Measurements from ENCODE around the gene SLC7A1.

The SLC7A1 gene

GRCh38 chr13:29561918-29562317 is 33.6 kb downstream of the SLC7A1 start:
- no peak for DNase-seq (ENCODE audit: low read depth in 2 of 2)

DNA sequence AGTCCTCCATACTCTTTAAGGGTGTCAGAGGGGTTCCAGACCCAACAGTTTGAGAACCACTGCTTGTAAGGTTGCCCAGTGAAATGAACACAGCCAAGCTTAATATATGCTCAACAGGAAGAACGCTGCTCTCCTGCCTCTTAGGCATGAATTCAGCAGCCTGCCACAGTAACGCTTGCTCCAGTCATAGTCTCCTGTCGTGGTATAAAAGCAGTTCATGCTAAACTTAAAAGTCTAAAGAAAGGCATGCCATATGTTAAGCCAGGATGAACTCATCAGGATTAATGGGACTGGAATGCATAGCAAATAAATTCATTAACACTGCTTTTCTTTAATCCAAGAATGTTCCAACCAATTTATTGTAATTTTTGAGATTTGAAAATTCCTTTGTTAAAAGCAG is 38.7 kb downstream of the SLC7A1 start:
- DNase-seq (ENCODE audit: low read depth in 2 of 2) = no peak

DNA sequence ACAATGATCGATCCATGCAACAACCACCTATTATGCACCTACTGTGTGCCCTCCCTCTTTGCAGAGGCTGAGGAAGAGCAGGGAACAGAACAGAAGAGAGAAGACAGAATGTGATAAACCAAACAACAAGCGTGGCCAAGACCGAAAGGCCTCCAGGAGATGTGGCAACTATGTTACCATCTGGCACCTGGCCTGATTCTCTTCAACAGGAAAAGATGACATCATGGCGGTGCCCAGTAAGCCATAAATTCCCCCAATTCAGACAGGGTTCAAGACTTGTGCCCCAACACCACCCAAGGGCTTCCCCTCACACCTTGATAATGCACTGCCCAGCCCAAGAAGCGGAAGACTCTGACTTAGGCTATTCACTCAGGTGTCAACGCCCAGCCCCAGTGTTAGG is 44.3 kb downstream of the SLC7A1 start:
- no peak for DNase-seq (ENCODE audit: low read depth in 2 of 2)

DNA sequence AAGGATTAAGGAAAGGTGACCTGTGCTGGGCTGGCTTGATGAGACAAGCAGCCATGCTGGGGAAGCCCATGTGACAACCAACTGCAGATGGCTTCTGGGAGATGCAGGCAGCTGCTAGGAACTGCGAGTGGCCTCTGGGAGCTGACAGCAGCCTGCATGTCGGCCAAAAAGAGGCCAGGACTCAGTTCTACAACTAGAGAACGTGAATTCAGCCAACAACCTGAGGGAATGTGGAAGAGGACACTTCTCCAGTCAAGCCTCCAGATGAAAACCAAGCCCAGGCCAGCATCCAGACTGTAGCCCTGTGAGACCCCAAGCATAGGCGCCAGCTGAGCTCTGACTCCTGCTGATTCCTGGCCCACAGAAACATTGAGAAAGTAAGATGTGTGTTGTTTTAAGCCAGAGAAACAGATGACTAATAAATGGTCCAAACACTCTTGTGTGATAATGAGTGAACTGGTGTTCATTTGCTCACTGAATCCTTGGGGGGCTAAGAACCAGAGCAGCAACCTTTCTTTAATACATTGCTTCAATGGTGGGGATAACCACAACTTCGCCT is 45.0 kb downstream of the SLC7A1 start:
- no peak for DNase-seq (ENCODE audit: low read depth in 2 of 2)

DNA sequence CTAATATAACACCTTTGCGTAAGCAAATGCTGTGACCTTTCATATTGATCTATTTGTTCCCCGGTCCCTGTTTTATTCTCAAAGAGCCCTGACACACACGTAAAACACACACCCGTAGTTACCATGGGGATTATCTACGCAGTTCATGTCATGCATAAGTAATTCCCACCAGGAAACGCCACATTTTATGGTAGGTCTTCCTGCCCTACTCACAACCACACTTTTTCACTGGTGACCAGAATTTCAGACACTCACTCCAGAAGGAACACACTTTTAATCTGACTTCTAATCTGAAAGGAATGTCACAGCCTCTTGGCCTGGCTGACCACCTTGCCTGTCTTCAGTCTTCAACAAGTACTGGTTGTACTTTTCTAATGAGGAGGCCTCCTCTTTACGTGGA is 46.8 kb downstream of the SLC7A1 start:
- no peak for DNase-seq (ENCODE audit: low read depth in 2 of 2)

DNA sequence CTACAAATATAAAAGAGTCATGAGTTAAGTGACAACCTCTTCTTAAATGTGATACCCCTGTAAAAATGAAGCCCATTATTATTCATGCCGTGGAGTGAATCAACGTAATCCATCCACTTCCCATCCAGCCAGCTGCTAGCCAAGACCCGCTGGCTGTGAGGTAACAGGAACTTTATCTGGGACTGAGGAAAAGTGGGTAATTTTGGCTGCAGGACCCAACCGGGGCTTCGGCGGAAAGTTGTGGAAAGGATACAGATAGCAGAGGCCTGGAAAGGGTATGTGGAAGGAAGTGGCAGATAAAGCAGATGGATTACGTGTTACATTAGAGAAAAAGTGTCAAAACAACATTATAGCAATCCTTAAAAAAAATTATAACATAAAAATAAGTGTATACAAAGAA is 48.3 kb downstream of the SLC7A1 start:
- DNase-seq (ENCODE audit: low read depth in 2 of 2) = no peak

DNA sequence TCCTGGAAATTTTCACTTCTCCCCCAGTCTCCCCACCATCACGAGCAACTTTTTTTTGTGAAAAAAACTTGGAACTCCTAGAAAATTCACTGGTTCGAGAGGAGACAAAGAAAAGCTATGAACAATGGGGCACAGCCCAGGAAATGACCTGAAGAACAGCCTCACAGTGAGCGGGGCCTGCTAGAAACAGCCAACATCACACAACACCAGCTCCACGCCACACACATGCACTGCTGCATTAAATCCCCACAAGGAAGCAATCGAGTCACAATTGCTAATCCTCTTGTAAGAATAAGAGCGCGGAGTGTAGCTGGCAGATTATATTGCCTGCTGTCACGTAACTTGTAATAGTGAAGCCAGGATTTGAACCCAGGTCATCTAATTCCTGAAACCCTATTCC is 48.8 kb downstream of the SLC7A1 start:
- no peak for DNase-seq (ENCODE audit: low read depth in 2 of 2)

DNA sequence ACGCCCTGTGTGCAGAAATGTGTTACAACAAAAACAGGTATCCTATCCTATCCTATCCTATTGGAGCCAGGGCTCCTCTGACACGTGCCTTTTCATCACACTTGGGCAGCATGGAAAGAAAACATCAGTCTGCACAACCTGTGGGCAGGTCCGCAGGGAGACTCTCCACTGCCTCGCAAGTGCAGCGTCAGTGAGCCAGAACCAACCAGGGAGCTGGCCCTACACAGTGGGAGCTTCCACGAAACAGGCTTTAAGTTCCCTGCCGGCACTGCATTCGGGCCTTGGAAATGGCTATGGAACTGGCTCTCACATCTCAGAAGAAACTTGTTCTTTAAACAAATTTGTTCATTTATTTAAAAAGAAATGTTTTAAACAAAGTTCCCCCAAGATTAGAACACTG is 49.5 kb downstream of the SLC7A1 start:
- DNase-seq (ENCODE audit: low read depth in 2 of 2) = no peak

DNA sequence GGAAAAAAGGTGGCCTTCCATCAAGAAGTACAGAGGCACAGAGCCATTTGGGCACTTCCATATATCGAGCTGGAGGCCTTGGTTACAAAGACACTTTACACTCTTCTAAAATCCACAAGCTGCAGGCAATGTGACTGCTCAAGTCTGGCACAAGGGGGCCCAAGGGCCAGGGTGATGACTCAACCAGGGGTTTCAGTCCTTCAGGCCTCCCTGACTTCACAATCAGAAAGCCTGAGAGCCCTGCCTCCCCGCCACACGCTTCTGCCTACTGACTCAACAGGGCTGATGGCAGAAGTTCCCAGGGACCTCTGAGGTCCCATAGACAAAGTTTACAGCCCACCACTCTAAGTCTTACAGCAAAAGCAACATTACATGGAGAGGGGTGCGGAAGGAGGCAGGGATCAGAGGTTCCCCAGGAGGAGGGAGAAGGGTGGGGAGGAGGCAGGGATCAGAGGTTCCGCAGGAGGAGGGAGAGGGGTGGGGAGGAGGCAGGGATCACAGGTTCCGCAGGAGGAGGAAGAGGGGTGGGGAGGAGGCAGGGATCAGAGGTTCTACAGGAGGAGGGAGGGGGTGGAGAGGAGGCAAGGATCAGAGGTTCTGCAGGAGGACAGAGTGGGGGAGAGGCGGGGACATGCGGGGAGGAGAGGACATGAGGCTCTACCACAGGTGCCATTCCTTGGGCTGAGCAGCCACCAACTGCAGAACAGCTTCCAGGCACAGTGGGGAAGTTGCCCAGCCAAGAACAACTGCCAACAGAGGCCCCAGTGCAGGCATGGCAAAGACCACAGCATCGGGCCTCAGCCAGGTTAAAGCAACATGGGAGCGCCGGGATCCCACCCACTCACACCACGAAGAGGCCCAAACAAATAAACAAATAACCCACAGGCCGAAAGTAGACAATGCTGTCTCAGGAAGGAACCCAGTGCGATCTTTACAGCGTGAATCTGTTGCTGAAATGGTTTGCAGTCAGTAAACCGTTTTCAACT is 52.0 kb downstream of the SLC7A1 start:
- no peak for DNase-seq (ENCODE audit: low read depth in 2 of 2)

GRCh38 chr13:29542381-29542780 is 53.1 kb downstream of the SLC7A1 start:
- DNase-seq (ENCODE audit: low read depth in 2 of 2) = no peak

DNA sequence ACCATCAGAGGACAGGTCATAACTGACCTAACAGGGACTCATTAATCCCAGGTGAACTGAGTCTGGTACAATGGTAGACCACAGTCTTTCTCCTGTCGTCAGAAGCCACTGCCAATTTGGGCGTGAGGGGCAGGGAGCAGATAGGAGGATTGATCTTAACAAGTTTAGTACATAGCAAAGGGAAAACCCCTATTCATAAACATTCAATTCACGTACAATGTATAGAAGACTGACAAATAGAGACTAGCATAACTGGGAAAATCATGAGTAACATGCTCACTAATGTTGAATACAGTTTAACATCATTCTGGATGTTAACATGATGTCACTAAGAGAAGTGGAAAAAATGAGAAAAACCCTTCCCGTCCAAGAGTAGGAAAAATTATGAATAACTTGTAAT is 54.1 kb downstream of the SLC7A1 start:
- DNase-seq (ENCODE audit: low read depth in 2 of 2) = no peak

DNA sequence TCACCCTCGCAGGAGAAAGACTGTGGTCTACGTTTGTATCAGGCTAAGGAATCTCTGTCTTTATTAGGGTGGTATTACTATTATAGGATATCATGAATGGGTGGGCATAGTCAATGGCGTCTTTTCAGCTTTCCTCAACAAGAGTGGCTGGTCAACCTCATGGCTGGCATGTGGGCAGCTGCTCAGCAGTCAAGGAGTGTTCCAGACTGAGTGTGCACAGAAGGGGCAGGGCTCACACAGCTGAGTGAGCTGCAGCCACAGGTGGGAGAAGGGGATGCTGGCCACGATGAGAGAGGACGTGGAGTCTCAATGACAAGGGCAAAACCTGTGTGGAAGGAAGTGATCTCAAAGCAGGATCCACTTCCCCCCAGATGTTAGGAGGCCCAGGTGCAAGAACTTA is 54.7 kb downstream of the SLC7A1 start:
- no peak for DNase-seq (ENCODE audit: low read depth in 2 of 2)

GRCh38 chr13:29540334-29540733 is 55.2 kb downstream of the SLC7A1 start:
- no peak for DNase-seq (ENCODE audit: low read depth in 2 of 2)

GRCh38 chr13:29539856-29540255 is 55.6 kb downstream of the SLC7A1 start:
- DNase-seq (ENCODE audit: low read depth in 2 of 2) = no peak

- no peak for DNase-seq (ENCODE audit: low read depth in 2 of 2)
These were observed 56.8 kb downstream of the SLC7A1 start for GRCh38 chr13:29538652-29539040.

DNA sequence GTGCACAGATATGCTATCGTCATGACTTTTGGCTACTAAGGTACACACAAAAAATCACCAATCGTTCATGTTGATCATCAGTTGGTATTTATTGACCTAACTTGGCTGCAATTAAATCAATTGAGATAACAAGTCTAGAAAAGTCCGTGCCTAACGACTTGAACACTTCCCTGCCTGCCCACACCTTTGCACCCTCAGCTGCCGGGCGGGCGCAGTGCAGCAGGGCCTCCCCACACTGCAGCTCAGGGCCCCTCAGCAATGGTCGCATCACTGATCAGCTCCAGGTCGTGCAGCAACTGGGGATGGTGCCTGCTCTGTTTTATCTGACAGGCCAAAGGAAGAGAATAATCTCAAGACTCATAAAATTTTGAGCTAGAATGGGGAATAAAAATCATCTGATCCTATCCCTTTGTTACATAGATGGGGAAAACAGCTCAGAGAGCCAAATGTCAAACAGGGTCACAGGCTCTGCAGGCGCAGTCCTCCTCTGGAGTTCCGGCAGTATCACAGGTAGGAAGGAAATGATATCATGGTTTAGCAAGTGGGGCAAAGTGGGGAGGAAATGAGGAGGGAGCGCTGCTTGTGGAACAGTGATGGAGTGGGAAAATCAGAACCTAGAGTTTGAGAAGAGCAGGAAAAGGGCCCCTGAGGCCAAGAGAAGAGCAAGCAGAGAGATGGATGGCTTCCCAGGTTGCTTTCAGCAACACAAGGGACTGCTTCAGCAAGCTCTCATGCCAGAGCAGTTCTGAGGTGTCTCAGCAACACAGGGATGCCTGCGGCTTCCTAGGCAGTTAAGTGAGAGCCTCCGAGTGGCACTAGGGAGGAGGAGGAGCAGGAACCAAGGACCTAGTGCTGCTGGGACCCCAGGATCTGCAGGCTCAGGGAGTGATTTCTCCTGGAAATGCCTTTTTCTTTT is 57.5 kb downstream of the SLC7A1 start:
- no peak for DNase-seq (ENCODE audit: low read depth in 2 of 2)

DNA sequence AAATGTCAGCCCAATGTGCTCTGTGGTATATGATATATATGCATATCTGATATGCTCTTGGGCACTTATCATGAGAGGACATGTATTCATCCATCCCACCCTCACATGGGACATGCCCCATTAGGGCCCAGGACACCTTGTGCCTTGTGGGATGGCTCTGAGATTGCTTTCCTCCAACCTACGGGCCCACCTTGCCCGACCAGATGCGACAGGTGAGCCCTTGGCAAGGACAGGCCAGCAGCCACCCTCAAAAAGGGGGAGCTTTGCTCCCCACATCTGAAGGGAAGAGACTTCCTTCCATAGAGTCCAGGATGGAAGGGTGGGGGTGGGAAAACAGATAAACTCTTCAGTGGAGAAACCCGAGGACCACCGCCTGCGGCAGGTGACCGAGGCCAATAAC is 58.6 kb downstream of the SLC7A1 start:
- no peak for DNase-seq (ENCODE audit: low read depth in 2 of 2)

GRCh38 chr13:29535663-29536655 is 59.5 kb downstream of the SLC7A1 start:
- DNase-seq (ENCODE audit: low read depth in 2 of 2) = no peak

GRCh38 chr13:29534083-29534482 is 61.4 kb downstream of the SLC7A1 start:
- DNase-seq (ENCODE audit: low read depth in 2 of 2) = no peak

DNA sequence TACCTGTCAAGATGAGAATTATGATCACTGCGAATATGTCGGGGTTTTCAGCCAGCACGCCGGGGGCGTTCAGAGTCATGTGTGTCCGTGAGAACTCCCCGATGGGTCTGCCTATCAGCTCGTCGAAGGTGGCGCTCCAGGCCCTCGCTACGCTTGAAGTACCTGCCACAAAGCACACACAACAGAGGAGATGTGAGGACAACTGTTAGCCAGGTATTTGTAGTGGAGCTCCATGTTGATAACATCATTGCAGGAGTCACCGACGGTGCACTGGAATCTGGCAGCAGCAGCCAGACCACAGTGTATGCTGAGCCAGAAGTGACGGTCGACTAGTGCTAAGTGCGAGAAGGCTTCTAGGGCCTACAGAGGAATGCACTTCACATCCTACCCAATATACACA is 62.7 kb downstream of the SLC7A1 start:
- DNase-seq (ENCODE audit: low read depth in 2 of 2) = no peak

- DNase-seq (ENCODE audit: low read depth in 2 of 2) = peak; percentile 8 to 19
These were observed 63.4 kb downstream of the SLC7A1 start for GRCh38 chr13:29532116-29532515.

Measured in fibroblast of skin of left quadriceps (primary cell).